ENCODE results near the gene ADCY1.

GRCh38 chr7:45699015-45699309 is 124.8 kb downstream of the ADCY1 start:
- TF ChIP-seq CTCF (IDR thresholded peaks at IDR 0.05; ENCODE audit: extremely low read depth in 1 of 2, insufficient read depth in 1 of 2, low read depth in 1 of 2, low read length in 2 of 2): no peak
- no peak for TF ChIP-seq POLR2A (IDR thresholded peaks at IDR 0.05; ENCODE audit: low read depth, low read length)
- TF ChIP-seq POLR2AphosphoS5 (IDR thresholded peaks at IDR 0.05; ENCODE audit: insufficient read depth, low read depth, low read length): no peak
- TF ChIP-seq MAX (IDR thresholded peaks at IDR 0.05; ENCODE audit: insufficient read depth, insufficient read length): no peak
- TF ChIP-seq EZH2 (IDR thresholded peaks at IDR 0.05; ENCODE audit: borderline replicate concordance, low read depth, low read length, severe bottlenecking): no peak
- TF ChIP-seq MYC (IDR thresholded peaks at IDR 0.05; ENCODE audit: low read depth, low read length): no peak
- no peak for TF ChIP-seq GATA2 (IDR thresholded peaks at IDR 0.05; ENCODE audit: insufficient read depth, insufficient read length, low read depth, low read length)
- no peak for TF ChIP-seq JUN (IDR thresholded peaks at IDR 0.05; ENCODE audit: borderline replicate concordance, insufficient read depth, insufficient read length, low read depth)
- no peak for TF ChIP-seq FOS (IDR thresholded peaks at IDR 0.05; ENCODE audit: borderline replicate concordance, insufficient read depth, low read length)

Measured in endothelial cell of umbilical vein (primary cell).